HG03066 (cell line): ENCODE results near the gene PRR27.
"Not testable (repeated sequence)": the region's sequence is repeated elsewhere in the genome, so short reads cannot be mapped to it uniquely, and the experiment has no call there.

ENCODE experiments used
- ATAC-seq: cut with Tn5 transposase; IDR thresholded peaks from one replicate; pipeline ENCODE4 v1.9.1; 2021; ENCODE audit warnings: low read depth; ENCODE audit not compliant: unreplicated experiment

Gene PRR27

DNA sequence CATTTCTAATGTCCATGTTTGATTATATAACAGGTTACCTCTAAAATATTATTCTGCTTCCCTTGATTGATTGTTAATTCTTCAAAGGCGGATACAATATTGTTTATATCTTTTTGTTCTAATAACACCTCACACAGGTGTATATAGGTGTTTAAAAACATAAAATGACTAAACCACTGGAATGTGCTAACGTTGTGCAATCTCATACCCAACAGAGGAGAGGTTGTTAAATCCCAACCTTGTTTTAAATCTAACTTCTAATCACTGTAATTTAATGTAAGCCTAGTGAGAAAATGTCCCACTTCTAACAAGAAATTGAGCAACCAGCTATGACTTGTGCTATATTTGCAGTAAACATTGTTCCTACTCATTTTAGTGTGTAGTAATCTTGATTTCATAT, 42.8 kb downstream of the PRR27 start:
- ATAC-seq = no peak

DNA sequence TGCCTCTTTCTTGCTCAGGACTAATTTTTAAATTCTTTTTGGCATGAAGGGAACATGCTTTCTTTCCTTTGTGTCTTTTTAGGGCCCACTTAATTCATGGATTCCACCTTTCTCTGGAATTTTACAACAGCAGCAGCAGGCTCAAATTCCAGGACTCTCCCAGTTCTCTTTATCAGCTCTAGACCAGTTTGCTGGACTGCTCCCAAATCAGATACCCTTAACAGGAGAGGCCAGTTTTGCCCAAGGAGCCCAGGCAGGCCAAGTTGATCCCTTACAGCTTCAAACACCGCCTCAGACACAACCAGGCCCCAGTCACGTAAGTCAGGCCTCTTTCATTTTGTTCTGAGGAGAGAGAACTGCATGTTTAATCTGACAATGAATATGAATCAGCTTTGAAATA, 43.8 kb downstream of the PRR27 start:
- no peak for ATAC-seq

DNA sequence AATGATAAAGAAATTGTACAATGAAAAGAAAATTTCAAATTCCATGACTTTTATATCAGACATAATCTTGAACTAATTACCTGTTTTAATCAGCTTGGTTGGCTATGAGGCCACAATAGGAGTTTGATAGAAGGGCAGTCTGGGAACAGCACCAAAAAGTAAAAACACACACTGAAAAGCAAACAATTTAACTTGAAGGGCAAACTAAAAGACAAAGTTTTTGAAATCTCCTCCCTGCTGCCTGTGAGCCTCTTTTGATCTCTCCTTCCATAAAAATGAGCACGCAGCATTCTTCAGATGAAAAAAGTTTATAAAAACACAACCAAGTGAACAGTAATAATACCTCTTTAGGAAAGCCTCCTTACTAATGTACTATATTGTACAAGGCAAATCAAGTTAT, 49.6 kb downstream of the PRR27 start:
- no peak for ATAC-seq

DNA sequence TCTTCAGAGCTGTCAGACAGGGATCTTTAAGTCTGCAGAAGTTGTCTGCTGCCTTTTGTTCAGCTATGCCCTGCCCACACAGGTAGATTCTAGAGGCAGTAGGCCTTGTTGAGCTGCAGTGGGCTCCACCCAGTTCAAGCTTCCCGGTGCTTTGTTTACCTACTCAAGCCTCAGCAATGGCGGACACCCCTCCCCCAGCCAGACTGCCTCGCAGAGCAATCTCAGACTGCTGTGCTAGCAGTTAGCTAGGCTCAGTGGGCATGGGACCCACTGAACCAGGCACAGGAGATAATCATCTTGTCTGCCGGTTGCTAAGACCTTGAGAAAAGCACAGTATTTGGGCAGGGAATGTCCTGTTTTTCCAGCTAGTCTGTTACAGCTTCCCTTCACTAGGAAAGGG, 58.7 kb downstream of the PRR27 start:
- not testable (repeated sequence) for ATAC-seq
